ENCODE measurements around the gene CALN1. TPM values are rescaled to one million over a fixed set of nuclear protein-coding genes. Genes with fewer than 3 reads are reported as not detected.
"Not testable (repeated sequence)": the region's sequence is repeated elsewhere in the genome, so short reads cannot be mapped to it uniquely, and the experiment has no call there.

Gene CALN1
- polyA plus RNA-seq, 10 donors = 1.2 to 3.8 (median 1.7) TPM

- DNase-seq = no peak
These were observed 429.3 kb downstream of the CALN1 start for GRCh38 chr7:71982851-71983250.

GRCh38 chr7:71976645-71977044 is 435.5 kb downstream of the CALN1 start:
- DNase-seq = no peak

DNA sequence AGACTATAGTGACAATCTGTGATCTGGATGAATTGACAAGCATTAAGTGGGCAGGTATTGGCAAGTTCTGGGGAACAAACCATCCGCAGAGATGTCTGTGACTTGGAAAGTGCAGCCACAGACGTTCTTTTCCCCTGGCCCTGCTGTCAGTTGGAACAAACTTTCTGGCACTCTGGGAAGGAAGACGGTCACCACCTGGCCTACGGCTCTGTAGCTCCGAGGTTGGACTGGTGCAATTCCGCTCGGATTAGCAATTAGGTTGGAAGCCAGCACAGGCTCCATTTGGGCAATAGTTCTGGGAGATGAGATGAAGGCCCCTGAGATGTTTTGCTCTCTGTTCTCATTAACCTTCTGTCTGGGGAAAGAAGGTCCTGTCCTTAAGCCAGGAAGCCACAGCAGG is 437.5 kb downstream of the CALN1 start:
- DNase-seq = no peak

GRCh38 chr7:71972534-71972933 is 439.6 kb downstream of the CALN1 start:
- no peak for DNase-seq

DNA sequence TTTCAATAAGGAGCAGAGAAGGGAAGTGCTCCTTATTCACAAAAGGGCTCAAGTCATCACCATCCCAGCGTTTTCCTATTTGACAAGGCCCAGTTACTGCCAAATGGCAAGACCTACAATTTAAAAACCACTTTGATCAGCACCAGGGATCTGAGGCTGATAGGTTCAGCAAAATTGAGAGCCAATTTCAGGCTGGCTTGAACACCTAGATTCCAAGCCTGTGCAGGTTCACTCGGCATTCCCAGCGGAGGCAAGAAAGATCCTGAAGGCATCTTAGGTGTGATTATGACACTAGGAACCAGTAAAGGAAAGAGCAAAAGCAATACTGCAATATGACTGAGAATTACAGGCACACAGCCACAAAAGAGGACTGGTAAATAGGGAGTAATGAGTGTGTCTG is 441.4 kb downstream of the CALN1 start:
- DNase-seq = no peak

GRCh38 chr7:71962636-71963035 is 449.5 kb downstream of the CALN1 start:
- DNase-seq = no peak

DNA sequence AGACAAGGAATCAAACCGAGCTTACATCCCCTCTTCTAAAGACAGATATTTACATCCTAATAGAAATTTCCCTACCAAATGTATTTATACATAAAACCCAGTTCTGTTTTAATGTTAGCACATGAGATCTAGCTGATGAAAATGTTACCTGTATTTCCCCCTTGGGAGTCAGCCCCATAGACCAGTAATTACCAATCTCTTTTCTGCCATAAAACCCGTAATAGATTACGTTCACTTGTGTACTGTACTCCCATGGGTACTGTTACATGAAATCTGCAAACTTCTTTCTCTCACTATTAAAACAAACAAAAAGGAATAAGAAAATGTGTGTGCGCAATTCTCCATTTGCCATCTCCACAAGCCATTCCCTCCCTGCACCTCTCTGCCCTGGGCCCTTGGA is 450.9 kb downstream of the CALN1 start:
- DNase-seq = no peak

DNA sequence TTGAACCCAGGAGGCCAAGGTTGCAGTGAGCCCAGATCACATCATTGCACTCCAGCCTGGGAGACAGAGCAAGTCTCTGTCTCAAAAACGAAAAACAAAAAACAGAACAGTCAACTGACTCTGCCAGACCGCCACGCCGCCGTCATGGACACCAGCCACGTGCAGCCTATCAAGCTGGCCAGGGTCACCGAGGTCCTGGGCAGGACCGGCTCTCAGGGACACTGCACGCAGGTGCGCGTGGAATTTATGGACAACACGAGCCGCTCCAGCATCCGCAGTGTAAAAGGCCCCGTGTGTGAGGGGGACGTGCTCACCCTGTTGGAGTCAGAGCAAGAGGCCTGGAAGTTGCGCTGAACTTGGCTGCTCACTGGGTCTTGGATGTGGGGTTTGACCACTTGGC is 470.0 kb downstream of the CALN1 start:
- DNase-seq = no peak

- peak in 1 of 3 donors; percentile 10 for DNase-seq
These were observed 474.2 kb downstream of the CALN1 start for GRCh38 chr7:71937840-71938371.

DNA sequence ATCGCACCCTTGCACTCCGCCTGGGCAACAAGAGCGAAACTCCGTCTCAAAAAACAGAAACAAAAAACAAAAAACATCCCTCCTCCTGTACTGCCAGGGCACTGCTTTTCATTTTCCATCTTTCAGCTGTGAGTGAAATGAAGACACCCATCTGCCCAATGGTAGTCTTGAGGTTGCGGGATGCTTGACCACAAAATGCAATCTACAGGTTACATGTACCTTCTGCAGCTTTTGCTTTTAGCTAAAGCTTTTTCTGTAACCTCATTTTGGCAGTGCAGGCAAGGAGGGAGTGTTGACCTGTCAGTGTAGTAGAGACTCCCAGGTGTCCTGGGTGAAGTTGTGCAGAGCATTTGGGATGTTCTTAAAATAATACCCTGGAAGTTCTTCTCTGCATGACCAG is 476.5 kb downstream of the CALN1 start:
- no peak for DNase-seq

- no peak for DNase-seq
These were observed 478.7 kb downstream of the CALN1 start for GRCh38 chr7:71933426-71933825.

GRCh38 chr7:71925663-71926062 is 486.5 kb downstream of the CALN1 start:
- no peak for DNase-seq

DNA sequence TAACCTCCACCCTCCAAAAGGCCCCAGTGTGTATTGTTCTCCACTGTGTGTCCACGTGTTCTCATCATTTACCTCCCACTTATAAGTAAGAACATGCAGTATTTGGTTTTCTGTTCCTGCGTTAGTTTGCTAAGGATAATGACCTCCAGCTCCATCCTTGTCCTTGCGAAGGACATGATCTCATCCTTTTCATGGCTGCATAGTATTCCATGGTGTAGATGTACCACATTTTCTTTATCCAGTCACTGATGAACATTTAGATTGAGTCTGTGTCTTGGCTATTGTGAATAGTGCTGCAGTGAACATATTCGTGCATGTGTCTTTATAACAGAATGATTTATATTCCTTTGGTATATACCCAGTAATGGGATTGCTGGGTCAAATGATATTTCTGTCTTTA is 497.9 kb downstream of the CALN1 start:
- not testable (repeated sequence) for DNase-seq

DNA sequence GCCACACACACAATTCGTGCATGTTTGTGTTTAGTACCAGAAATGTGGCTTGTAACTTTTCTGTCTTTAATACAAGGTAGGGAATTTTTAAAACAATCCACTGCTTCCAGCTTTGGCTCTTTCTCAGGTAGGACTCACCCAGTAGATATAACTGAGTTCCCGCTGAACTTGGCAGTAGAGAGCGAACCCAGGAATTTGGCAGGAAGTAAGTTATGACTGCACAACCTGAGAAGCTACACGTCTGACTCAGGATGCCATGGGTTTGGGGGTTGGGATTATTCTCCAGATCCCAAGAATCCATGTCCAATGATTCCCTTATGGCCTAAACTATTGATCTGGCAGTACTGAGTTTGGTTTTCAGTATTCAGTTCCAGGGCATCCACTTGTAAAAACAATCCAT is 499.7 kb downstream of the CALN1 start:
- DNase-seq = peak in 1 of 3 donors; percentile 1

- DNase-seq = no peak
These were observed 501.1 kb downstream of the CALN1 start for GRCh38 chr7:71911051-71911450.

DNA sequence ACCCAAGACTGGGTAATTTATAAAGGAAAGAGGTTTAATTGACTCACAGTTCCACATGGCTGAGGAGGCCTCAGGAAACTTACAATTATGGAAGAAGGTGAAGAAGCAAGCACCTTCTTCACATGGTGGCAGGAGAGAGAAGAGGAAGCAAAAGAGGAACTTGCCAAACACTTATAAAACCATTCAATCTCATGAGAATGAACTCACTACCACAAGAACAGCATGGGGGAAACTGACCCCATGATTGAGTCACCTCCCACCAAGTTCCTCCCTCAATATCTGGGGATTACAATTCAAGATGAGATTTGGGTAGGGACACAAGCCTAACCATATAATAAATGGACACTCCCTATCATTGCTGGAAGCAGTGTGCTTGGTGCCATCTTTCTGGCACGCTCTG is 506.3 kb downstream of the CALN1 start:
- no peak for DNase-seq

DNA sequence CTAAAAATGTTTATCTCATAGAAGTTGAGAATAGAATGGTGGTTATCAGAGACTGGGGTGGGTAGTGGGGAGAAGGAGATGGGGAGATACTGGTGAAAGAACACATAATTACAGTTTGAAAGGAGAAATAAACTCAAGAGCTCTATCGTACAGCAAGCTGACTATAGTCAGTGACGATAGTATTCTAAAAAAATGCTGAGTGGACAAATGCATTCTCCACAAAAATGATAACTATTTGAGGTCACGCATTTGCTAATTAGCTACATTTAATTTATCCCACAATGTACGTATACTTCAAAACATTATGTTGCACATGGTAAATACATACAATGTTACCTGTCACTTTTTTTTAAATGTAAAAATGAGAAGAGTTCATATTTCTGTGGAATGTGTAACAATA is 507.7 kb downstream of the CALN1 start:
- no peak for DNase-seq

GRCh38 chr7:71900556-71900955 is 511.6 kb downstream of the CALN1 start:
- DNase-seq = no peak

DNA sequence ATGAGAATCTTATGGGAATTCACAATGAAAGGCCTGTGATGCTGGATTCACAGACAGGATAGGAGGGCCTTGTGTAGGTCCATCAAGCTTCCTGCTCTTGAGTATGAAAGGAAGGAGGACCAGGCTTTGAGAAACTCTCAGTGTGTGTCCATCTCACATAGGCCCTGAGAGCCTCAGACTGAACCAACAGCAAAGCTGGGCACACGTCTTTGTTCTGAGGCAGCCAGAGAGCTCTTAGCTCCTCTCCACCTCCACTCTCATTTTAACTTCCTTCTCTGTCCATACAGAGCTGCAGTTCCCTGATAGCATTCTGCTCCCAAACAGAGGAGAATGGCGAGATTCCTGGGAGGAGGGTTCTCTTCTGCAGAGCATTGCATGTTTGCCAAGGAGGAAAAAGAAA is 515.6 kb downstream of the CALN1 start:
- DNase-seq = no peak

DNA sequence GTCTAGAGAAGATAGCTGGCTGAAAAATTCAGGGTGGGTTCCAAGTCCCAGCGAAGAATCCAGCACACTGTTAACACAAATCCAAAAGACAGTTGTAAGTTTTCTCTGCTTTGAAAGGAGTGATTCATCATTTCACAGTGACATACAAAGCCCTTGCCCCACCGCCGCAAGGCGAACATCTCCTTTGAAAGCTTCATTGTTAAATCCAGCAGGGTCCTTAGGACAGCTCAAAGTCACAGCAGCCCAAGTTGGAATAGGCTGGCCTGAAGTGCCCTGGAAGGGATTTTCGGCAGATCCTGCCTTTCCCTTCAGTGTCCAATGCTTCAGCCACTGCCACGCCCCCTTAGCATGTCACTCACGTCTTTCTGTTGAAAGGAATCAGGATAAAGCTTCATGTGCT is 526.1 kb downstream of the CALN1 start:
- no peak for DNase-seq

GRCh38 chr7:71885487-71885886 is 526.7 kb downstream of the CALN1 start:
- no peak for DNase-seq

DNA sequence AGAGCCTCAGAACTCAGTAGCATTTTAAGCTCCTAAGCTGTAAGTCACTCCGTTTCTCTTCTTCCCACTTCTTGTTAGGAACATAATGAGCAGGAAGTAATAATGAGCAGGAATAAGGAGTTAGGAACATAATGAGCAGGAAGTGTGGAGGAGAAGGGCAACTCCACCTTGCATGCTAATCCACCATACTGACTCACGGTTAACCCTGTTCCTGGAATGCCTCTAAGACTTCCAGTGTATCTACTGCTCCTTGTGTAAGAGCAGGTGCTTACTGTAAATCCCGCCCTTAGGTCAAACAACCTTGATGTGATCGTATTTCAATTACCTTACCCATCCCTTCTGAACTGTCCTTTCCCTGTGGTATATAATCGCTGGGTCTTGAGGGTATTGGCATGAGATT is 528.7 kb downstream of the CALN1 start:
- DNase-seq = no peak

GRCh38 chr7:71871446-71871845 is 540.7 kb downstream of the CALN1 start:
- no peak for DNase-seq

DNA sequence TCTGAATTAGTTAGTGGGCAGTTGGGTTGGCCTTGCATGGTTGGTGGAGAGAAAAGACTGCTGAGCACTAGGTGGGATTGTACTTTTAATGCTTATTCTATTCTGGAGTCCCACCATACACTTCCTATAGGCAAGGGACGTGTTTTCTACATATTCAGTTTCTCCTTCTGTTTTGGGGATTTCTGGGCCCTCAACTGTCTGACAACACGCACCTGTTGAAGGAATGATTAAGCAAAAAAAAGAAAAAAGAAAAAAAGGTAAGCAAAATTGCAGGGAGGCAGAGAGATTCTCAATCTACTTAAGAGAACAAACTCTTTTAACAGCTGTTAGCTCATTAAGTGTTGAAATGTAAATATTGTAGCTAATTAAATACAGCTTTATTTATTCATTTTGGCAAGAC is 541.3 kb downstream of the CALN1 start:
- DNase-seq = no peak

DNA sequence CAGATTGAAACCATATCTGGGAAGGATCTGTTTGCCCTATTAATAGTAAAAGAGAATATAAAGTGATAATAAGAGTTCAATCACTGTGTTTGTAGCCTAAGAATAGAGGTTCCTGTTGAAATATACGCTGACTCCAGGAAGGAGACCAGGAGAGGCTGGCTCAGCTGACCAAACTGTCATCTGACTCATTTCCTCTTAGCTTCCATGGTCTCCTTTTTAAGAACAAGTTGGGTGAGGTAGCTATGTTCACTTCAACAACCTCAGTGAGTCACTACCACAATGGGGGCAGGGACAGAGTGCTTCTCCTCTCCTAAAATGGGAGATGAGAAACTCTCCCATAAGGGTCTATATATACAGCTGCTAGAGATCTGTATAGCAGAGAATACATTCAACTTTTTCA is 543.3 kb downstream of the CALN1 start:
- peak in 1 of 3 donors; percentile 86 for DNase-seq
